Ecto neural progenitor cell (in vitro differentiated cells): ENCODE measurements around the gene CENPP.
"Not testable (repeated sequence)": the region's sequence is repeated elsewhere in the genome, so short reads cannot be mapped to it uniquely, and the experiment has no call there.

Experiments
- DNase-seq: peaks from one replicate; pipeline ENCODE4 v3.0.0-alpha.2; 2018; ENCODE audit warnings: low spot score

CENPP gene

GRCh38 chr9:92380603-92381002, 54.9 kb downstream of the CENPP start:
- DNase-seq, result no peak

- no peak for DNase-seq
Observed at GRCh38 chr9:92381775-92382174, 56.0 kb downstream of the CENPP start.

- DNase-seq, result no peak
Observed at GRCh38 chr9:92384375-92384774, 58.6 kb downstream of the CENPP start.

GRCh38 chr9:92385001-92385400, 59.2 kb downstream of the CENPP start:
- no peak for DNase-seq

GRCh38 chr9:92385477-92385876, 59.7 kb downstream of the CENPP start:
- DNase-seq, result no peak

DNA sequence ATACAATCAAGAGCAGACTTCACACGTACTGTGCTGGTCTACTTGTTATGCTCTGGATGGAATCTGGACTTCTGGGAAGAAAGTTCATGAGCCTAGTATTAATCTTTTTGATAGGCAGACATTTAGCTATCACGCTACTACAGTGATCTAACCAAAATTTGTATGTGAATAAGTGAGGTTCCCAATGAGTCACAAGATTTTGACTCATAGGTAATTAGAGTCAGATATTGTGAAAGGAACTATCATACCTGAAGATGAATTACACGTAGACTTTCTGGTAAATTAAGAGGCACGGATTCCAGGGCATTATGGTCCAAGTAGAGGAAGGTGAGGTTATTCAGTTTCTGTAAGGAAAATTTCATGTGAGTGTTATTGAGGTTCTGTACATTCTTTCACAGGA, 60.2 kb downstream of the CENPP start:
- DNase-seq, result no peak

DNA sequence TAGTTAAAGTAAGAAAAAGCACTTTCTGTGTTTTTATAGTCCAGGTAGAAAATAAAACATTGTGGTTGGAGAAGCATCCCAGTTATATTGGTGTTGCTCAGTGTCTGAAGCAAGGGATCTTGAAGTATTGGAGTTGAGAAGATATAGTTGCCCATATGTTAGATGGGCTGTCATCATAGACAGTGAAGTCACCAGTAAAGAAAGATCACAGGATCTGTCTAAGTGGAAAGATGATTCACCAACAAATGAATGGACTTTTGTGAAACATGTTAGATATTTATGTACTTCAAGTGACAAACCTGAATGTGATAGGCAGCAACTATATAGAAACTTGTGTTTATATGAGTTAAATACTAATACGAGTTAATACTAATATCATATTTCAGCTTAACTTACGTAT, 66.9 kb downstream of the CENPP start:
- no peak for DNase-seq

DNA sequence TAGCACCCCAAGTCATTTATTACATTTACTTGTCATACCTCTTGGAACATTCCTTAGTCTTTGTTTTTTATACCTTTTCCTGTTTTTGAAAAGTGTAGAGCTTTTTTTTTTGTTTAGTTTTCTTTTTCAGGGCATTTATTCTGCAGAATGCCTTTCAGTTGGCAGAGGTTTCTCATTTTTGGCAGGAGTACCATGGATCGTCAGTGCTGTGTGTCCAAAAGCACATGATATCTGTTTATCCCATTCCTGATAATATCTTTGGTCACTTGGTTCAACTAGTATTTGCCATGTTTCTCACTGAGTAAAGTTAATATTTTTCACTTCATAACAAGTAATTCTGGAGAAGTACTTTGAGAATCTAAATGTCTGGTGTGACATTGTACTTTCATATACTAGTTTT, 67.9 kb downstream of the CENPP start:
- DNase-seq, result no peak

DNA sequence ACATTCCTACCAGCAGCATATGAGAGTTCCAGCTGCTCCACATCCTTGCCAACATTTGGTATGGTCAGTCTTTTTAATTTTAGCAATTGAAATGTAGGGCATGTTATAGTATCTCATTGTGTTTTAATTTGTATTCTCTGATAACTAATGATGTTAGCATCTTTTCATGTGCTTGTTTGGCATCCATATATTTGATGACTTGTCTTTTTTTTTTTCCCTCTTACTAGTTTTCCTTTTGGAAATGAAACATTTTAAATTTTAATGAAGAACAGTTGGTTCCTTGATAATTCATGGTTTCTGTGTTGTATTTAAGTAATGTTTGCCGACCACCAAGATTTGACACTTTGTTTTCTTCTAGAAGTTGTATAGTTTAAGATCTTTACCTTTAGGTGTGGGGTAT, 69.9 kb downstream of the CENPP start:
- DNase-seq, result no peak

- no peak for DNase-seq
Observed at GRCh38 chr9:92397853-92398252, 72.1 kb downstream of the CENPP start.

DNA sequence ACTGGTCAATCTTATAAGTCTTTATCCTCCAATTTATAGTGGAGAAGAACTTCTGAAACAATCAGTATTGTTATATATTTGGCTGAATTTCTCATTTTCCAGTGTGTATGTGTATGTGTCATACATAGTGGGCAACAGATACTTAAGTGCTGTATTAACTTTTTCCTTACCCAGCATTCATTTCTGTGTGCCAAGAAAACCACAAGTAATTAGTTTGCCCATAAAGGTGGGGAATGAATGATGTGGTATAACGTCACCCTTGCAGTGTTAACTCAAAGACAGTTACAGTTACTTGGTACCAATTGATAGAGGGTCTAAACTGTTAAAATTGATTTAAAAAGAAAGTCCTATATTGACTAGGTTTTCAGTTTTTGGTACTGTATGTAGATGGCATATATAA, 76.6 kb downstream of the CENPP start:
- no peak for DNase-seq

DNA sequence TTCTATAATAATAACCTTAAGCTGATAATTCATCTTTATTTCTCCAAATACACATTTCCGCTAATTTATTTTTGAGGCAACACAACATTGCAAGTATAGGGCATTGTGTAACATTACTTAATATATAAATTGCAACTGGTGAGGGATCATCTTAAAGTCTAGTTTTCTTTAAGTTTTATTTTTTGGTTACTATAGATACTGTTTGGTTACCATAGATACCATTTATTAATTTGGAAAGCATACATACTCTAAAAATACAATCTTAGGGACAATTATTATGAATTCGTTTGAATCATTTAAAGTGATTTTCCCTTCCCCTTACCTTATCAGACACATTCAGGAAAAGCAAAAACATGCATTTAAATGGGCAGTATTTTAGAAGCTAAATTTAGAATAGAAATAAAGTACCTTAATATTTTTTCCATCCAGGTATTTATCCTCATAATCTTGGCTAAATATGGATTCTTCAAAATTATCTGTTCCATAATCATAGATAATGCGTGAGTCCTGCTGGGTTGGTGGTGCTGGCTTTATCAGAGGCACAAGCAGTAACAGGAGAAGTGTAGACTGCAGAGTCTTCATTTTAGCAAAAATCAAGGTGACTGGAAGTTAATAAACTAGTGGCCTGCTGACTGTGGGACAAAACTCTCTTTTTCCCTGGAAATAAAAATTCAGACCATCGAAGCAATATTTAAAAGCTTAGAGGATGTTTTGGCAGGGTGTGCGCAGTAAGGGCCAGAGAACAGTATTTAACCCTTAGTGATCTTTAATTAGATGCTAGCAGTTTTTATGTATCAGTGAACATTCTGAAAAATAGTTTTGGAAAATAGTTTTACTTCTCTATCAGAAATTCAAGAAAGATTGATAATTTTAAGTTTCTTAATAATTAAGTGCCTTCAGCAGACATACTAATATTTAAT, 77.3 kb downstream of the CENPP start:
- DNase-seq, result no peak

DNA sequence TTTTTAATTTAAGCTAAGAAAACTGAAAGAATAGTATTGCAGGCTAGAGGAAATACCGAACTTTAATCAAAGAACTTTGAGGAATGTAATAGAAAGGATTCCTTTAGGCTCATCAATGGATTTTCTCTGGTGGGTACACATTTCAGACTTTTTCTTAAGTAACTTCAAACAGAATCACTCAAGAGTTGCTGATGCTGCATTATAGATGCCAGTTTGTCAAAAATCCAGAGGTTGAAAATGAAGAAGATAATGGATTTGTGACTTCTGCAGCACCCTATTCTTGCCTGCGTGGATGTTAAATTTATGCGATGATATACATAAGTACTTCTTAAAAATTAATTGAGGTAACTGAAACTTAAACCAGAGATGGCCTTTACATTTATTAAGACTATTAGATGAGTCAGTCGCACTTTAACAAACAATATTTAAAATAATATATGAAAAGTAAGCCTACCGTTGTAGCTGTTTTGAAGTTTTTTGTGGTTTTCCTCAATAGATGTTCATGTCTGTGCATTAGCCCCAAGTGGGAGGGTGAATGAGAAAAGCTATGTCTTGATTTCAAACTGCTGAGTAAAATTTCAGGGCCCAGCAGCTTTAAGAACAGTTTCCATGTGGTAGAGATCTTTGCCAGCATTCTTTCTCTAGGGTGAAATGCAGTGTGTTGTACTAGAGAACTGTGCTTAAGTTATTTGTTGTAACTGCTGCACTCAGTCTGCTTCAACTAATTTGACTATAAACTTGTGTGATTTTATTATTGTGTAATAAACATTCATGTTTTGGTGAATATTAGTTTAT, 78.5 kb downstream of the CENPP start, which contains the start of gene OGN:
OGN (minus strand) TSS at position 537 of the 795 bp plus-strand sequence. CDS start 1,171 bp downstream, outside the sequence.
- no peak for DNase-seq

GRCh38 chr9:92405818-92406217, 80.1 kb downstream of the CENPP start:
- no peak for DNase-seq

DNA sequence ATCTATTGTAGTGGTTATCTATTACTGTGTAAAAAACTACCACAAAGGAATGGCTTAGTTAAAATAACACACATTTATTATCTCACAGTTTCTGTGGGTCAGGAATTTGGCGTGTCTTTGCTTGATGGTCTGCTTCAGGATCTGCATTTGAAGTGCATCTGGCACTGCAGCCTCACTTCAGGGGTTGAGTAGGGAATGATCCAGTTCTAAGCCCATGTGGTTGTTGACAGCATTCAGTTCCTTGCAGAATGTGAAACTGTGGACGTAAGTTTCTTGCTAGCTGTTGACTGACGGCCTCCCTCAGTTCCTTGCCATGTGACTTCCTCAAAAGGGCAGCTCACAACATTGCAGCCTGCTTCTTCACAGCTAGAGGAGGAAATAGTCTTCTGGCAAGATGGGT, 80.7 kb downstream of the CENPP start:
- no peak for DNase-seq

GRCh38 chr9:92407818-92408217, 82.1 kb downstream of the CENPP start:
- no peak for DNase-seq

DNA sequence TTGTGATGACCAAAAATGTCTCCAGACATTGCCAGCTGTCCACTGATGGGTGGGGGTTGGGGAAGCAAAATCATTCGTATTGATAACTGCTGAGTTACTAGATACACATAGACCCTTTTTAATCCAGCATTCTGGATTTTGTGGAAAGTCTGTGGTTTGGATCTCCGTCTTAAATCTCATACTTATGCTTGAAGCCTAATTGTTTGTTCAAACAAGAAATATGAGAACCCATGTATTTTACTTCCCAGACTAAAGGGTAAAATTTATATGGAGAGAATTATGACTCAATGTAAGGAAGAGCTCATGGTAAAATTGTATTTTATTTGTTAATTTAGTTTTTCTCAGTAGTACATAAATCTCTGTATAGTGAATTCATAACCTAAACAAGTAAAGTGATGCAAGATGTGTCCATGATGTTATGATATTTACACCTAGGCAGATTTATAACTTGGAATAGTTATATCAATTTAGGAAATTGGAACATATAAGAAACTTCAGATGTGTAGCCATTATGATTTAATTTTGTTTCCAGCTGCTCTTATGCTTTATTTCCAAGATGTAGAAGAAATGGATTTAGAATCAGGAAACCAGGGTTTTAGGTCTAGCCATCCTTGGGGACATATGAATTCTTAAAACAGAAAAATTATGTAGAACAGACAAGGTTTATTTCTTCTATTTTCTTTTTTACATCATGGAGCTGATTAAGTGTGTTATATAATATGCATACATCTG, 83.2 kb downstream of the CENPP start:
- DNase-seq, result no peak

GRCh38 chr9:92411157-92411556, 85.4 kb downstream of the CENPP start:
- DNase-seq, result not testable (repeated sequence)

DNA sequence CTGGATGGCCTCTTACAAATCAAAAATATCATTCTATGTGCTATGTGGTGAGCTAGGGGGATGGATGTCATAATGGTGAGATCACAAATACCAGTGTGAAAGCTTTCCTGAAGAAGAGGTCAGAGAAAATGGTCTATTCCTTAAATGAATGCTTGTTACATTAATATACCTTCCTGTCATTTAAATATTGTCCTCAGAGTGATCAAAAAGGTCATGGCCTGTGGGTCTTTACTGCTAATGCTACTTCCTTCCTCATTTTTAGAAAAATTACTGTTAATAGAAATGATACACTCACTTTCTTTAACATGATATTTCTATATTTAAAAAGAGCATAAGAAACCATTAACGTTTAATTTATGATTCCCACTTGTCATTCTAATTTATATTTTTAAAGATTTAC, 88.8 kb downstream of the CENPP start:
- DNase-seq, result no peak

- no peak for DNase-seq
Observed at GRCh38 chr9:92422611-92423338, 97.0 kb downstream of the CENPP start.

DNA sequence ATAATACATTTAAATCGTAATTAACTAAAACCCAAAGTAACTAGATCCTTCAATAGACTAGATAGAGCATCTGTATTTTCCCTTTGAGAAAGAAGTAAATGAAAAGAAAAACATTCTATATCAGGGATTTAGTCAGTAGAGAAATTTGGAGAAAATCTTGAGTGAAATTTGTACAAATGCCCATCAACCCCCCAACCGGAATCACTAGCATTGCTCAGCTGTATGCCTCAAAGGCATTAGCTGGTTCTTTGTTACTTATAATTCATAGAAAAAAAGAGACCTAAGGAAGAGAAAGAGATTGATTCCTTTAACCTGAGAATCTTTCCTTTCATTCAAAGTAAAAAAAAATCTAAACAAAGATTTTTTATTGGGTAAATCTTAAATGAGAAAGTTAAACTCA, 97.9 kb downstream of the CENPP start:
- no peak for DNase-seq

- no peak for DNase-seq
Observed at GRCh38 chr9:92424340-92424739, 98.6 kb downstream of the CENPP start, which contains the start of gene OMD. TSS of gene OMD (minus strand) at chr9:92424471. CDS start at chr9:92417558, 6,913 bp downstream.
